OCI-LY1 (cell line): ENCODE data around the gene CD160.

ENCODE experiments used
- H2AFZ ChIP-seq: fragments of 200-600 bp; sonication (generic), shearing (Covaris generic); 2 replicates; pipeline ENCODE4 v1.6.0; 2014; ENCODE audit warnings: antibody characterized with exemption, mild to moderate bottlenecking, low read length
- H3F3A ChIP-seq: fragments of 200-600 bp; sonication (generic), shearing (Covaris generic); 2 replicates; pipeline ENCODE4 v1.6.0; 2014; ENCODE audit warnings: mild to moderate bottlenecking, antibody characterized with exemption, low read length, moderate library complexity; ENCODE audit not compliant: insufficient read depth
- H3K27ac ChIP-seq: fragments of 200-600 bp; sonication (generic); 2 replicates; pipeline ENCODE4 v1.5.1; 2014; ENCODE audit warnings: low read length, mixed run types, mild to moderate bottlenecking, low read depth; ENCODE audit not compliant: poor library complexity, severe bottlenecking
- H3K27me3 ChIP-seq: fragments of 200-600 bp; sonication (generic); 2 replicates; pipeline ENCODE4 v1.6.0; 2014; ENCODE audit warnings: antibody characterized with exemption, mild to moderate bottlenecking, low read length, moderate library complexity; ENCODE audit not compliant: insufficient read depth
- H3K36me3 ChIP-seq: fragments of 200-600 bp; sonication (generic); 2 replicates; pipeline ENCODE4 v1.6.1; 2014; ENCODE audit warnings: mild to moderate bottlenecking, antibody characterized with exemption, low read length, moderate library complexity, mixed read lengths; ENCODE audit not compliant: insufficient read depth
- H3K4me1 ChIP-seq: fragments of 200-600 bp; sonication (generic); 2 replicates; pipeline ENCODE4 v1.5.1; 2014; ENCODE audit warnings: mild to moderate bottlenecking, low read length, moderate library complexity; ENCODE audit not compliant: insufficient read depth, severe bottlenecking
- H3K4me2 ChIP-seq: fragments of 200-600 bp; sonication (generic), shearing (Covaris generic); 2 replicates; pipeline ENCODE4 v1.6.1; 2014; ENCODE audit warnings: low read length
- H3K4me3 ChIP-seq: fragments of 200-600 bp; sonication (generic); 2 replicates; pipeline ENCODE4 v1.5.1; 2014; ENCODE audit warnings: low read length, low read depth, mild to moderate bottlenecking, mixed read lengths; ENCODE audit not compliant: poor library complexity, severe bottlenecking
- H3K79me2 ChIP-seq: fragments of 200-600 bp; shearing (Covaris generic); 2 replicates; pipeline ENCODE4 v1.6.1; 2016; ENCODE audit warnings: mixed run types, low read length, mixed read lengths; ENCODE audit not compliant: insufficient read depth
- H3K9ac ChIP-seq: fragments of 200-600 bp; sonication (generic), shearing (Covaris generic); 2 replicates; pipeline ENCODE4 v1.6.1; 2014; ENCODE audit warnings: mild to moderate bottlenecking, low read length, mixed read lengths
- H3K9me2 ChIP-seq: fragments of 200-600 bp; sonication (generic), shearing (Covaris generic); 2 replicates; pipeline ENCODE4 v1.6.1; 2014; ENCODE audit warnings: low read depth, mild to moderate bottlenecking, low read length, mixed read lengths
- H3K9me3 ChIP-seq: fragments of 200-600 bp; shearing (Covaris generic); 2 replicates; pipeline ENCODE4 v1.6.1; 2014; ENCODE audit warnings: low read length, mixed read lengths
- H4K20me1 ChIP-seq: fragments of 200-600 bp; sonication (generic), shearing (Covaris generic); 2 replicates; pipeline ENCODE4 v1.6.0; 2016; ENCODE audit warnings: mild to moderate bottlenecking, low read length; ENCODE audit not compliant: insufficient read depth
- EZH2 ChIP-seq: fragments of 200-600 bp; sonication (generic), shearing (Covaris generic); IDR thresholded peaks from 2 replicates; pipeline ENCODE4 v1.8.0; 2017; ENCODE audit warnings: borderline replicate concordance, mixed run types, mild to moderate bottlenecking, antibody characterized with exemption, low read length, moderate library complexity, mixed read lengths
- TF ChIP-seq, protein P1 (sequence below): fragments of 200-600 bp; sonication (generic), shearing (Covaris generic); IDR thresholded peaks from 2 replicates; pipeline ENCODE4 v1.5.1; 2017; ENCODE audit warnings: mild to moderate bottlenecking, antibody characterized with exemption, low read length, moderate library complexity, mixed read lengths

Gene CD160

GRCh38 chr1:145730900-145731299 lies 11.6 kb downstream of the CD160 start:
- H3K27me3 ChIP-seq, result no peaks in the 10 kb centered on the region
- no peaks in the 10 kb centered on the region; the same call in 1 of the 2 replicates for H3K36me3 ChIP-seq
- no peak overlapping the region for H3K4me2 ChIP-seq
- H3K4me1 ChIP-seq, result no peaks in the 10 kb centered on the region
- no peak for TF ChIP-seq EZH2
- H3K4me3 ChIP-seq, result no peak overlapping the region
- no peak overlapping the region for H2AFZ ChIP-seq
- H3K27ac ChIP-seq, result no peak overlapping the region
- no peak overlapping the region for H3K9ac ChIP-seq
- H3K9me2 ChIP-seq, result no peaks in the 10 kb centered on the region
- no peaks in the 10 kb centered on the region for H4K20me1 ChIP-seq
- H3K79me2 ChIP-seq, result no peaks in the 10 kb centered on the region
- H3F3A ChIP-seq, result no peaks in the 10 kb centered on the region
- no peaks in the 10 kb centered on the region for H3K9me3 ChIP-seq

DNA sequence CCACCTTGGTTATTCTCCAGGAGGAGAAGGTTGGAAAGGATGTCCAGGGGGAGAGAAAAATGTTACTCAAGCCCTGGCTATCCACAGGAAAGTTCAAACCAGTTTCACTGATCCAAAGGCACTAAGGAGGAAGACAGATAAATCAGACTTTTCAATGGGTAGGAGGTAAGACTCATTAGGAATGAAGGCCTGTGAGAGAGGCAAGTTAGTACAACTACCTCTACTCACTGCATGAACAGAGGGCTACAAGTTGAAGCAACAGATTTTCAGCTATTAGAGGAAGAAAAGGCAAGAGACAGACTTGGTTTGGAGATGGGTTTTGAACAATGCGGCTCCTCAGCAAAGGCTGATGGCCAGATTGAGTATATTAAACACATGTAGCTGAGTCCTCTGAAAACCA lies 16.9 kb downstream of the CD160 start:
- Histone ChIP-seq H3F3A (no peaks in the 10 kb centered on the region), H3K4me3 (no peak overlapping the region), H2AFZ (no peak overlapping the region), H3K36me3 (no peaks in the 10 kb centered on the region), H3K9ac (no peak overlapping the region), H3K9me2 (no peaks in the 10 kb centered on the region), H3K27ac (no peak overlapping the region), H4K20me1 (no peaks in the 10 kb centered on the region), H3K79me2 (no peaks in the 10 kb centered on the region), H3K9me3 (no peaks in the 10 kb centered on the region), H3K4me1 (no peaks in the 10 kb centered on the region), H3K4me2 (no peak overlapping the region), H3K27me3 (no peaks in the 10 kb centered on the region)
- TF ChIP-seq, protein P1, sequence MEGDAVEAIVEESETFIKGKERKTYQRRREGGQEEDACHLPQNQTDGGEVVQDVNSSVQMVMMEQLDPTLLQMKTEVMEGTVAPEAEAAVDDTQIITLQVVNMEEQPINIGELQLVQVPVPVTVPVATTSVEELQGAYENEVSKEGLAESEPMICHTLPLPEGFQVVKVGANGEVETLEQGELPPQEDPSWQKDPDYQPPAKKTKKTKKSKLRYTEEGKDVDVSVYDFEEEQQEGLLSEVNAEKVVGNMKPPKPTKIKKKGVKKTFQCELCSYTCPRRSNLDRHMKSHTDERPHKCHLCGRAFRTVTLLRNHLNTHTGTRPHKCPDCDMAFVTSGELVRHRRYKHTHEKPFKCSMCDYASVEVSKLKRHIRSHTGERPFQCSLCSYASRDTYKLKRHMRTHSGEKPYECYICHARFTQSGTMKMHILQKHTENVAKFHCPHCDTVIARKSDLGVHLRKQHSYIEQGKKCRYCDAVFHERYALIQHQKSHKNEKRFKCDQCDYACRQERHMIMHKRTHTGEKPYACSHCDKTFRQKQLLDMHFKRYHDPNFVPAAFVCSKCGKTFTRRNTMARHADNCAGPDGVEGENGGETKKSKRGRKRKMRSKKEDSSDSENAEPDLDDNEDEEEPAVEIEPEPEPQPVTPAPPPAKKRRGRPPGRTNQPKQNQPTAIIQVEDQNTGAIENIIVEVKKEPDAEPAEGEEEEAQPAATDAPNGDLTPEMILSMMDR, result no peak
- TF ChIP-seq EZH2, result no peak

GRCh38 chr1:145740269-145740668 lies 21.0 kb downstream of the CD160 start:
- no peaks in the 10 kb centered on the region for H3F3A ChIP-seq
- H3K9me3 ChIP-seq, result no peaks in the 10 kb centered on the region
- no peak overlapping the region for H3K9ac ChIP-seq
- no peaks in the 10 kb centered on the region for H3K4me1 ChIP-seq
- TF ChIP-seq, protein P1, result no peak
- no peak for TF ChIP-seq EZH2
- no peaks in the 10 kb centered on the region for H4K20me1 ChIP-seq
- no peak overlapping the region for H3K4me3 ChIP-seq
- no peaks in the 10 kb centered on the region for H3K9me2 ChIP-seq
- H3K79me2 ChIP-seq, result no peaks in the 10 kb centered on the region
- H3K27ac ChIP-seq, result no peak overlapping the region
- peaks cover 22% of the 10 kb centered on the region for H3K36me3 ChIP-seq
- H3K4me2 ChIP-seq, result no peak overlapping the region
- H2AFZ ChIP-seq, result no peak overlapping the region
- H3K27me3 ChIP-seq, result no peaks in the 10 kb centered on the region

GRCh38 chr1:145747398-145748247 lies 28.3 kb downstream of the CD160 start:
- H2AFZ ChIP-seq, result no peak overlapping the region
- no peaks in the 10 kb centered on the region for H3K27me3 ChIP-seq
- H3K9me2 ChIP-seq, result no peaks in the 10 kb centered on the region
- peak overlapping the region; percentile 20; the same call in 1 of the 2 replicates for H3K4me2 ChIP-seq
- TF ChIP-seq, protein P1, result no peak
- TF ChIP-seq EZH2, result no peak
- peaks cover 80% of the 10 kb centered on the region for H3K36me3 ChIP-seq
- H3F3A ChIP-seq, result no peaks in the 10 kb centered on the region
- peaks cover 9% of the 10 kb centered on the region for H3K4me1 ChIP-seq
- H3K9ac ChIP-seq, result no peak overlapping the region
- H3K9me3 ChIP-seq, result no peaks in the 10 kb centered on the region
- H3K79me2 ChIP-seq, result no peaks in the 10 kb centered on the region
- H3K27ac ChIP-seq, result peak overlapping the region; percentile 40
- H4K20me1 ChIP-seq, result no peaks in the 10 kb centered on the region
- H3K4me3 ChIP-seq, result no peak overlapping the region
